Sigmoid colon (tissue), 4 donors: ENCODE data around the gene DDX60.
"Not testable (repeated sequence)": the region's sequence is repeated elsewhere in the genome, so short reads cannot be mapped to it uniquely, and the experiment has no call there.

Experiments used
- EP300 ChIP-seq, 4 donors: sonication (generic); formaldehyde crosslinking; IDR thresholded peaks; one replicate each; pipeline ENCODE4 v1.6.1; 2017; ENCODE audit warnings: antibody characterized with exemption in 4 of 4
- POLR2A ChIP-seq, 2 donors: fragments of 450-650 bp; IDR thresholded peaks; one replicate each; pipeline ENCODE4 v1.6.1; 2016; ENCODE audit warnings: antibody characterized with exemption in 2 of 2, mild to moderate bottlenecking in 2 of 2, moderate library complexity in 2 of 2
- POLR2AphosphoS5 ChIP-seq, 4 donors: sonication (generic); formaldehyde crosslinking; IDR thresholded peaks; one replicate each; pipeline ENCODE4 v1.6.1; 2017; ENCODE audit warnings: antibody characterized with exemption in 4 of 4
- TF ChIP-seq, protein P1 (sequence below), 4 experiments: fragments of 450-650 bp in 3 of 4; fragments of 200-600 bp in 1 of 4; IDR thresholded peaks; one replicate each; pipeline ENCODE4 v1.5.1; 2016 to 2019; ENCODE audit warnings: antibody characterized with exemption in 4 of 4, mild to moderate bottlenecking in 3 of 4, moderate library complexity in 2 of 4

GRCh38 chr4:168330575-168330974 is 12.0 kb upstream of the DDX60 start:
- TF ChIP-seq, protein P1, sequence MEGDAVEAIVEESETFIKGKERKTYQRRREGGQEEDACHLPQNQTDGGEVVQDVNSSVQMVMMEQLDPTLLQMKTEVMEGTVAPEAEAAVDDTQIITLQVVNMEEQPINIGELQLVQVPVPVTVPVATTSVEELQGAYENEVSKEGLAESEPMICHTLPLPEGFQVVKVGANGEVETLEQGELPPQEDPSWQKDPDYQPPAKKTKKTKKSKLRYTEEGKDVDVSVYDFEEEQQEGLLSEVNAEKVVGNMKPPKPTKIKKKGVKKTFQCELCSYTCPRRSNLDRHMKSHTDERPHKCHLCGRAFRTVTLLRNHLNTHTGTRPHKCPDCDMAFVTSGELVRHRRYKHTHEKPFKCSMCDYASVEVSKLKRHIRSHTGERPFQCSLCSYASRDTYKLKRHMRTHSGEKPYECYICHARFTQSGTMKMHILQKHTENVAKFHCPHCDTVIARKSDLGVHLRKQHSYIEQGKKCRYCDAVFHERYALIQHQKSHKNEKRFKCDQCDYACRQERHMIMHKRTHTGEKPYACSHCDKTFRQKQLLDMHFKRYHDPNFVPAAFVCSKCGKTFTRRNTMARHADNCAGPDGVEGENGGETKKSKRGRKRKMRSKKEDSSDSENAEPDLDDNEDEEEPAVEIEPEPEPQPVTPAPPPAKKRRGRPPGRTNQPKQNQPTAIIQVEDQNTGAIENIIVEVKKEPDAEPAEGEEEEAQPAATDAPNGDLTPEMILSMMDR (IDR thresholded peaks at IDR 0.05), result not testable (repeated sequence)
- not testable (repeated sequence) for TF ChIP-seq POLR2AphosphoS5, EP300, POLR2A (IDR thresholded peaks at IDR 0.05)
